ELF-1 (cell line): ENCODE data around the gene CTSF.

Experiments used
- DNase-seq: peaks from one replicate; pipeline ENCODE4 v3.0.0-alpha.2; 2016; ENCODE audit warnings: low read depth, low spot score

The CTSF gene

GRCh38 chr11:66532784-66533183, 35.6 kb downstream of the CTSF start:
- DNase-seq: no peak

GRCh38 chr11:66531841-66532240, 36.6 kb downstream of the CTSF start:
- no peak for DNase-seq

GRCh38 chr11:66530927-66531709, 37.3 kb downstream of the CTSF start:
- no peak for DNase-seq

- DNase-seq: no peak
Observed at GRCh38 chr11:66529655-66530054, 38.8 kb downstream of the CTSF start.

GRCh38 chr11:66529069-66529468, 39.3 kb downstream of the CTSF start:
- no peak for DNase-seq

GRCh38 chr11:66524304-66525040, 43.9 kb downstream of the CTSF start:
- DNase-seq: no peak

- DNase-seq: no peak
Observed at GRCh38 chr11:66523611-66524010, 44.8 kb downstream of the CTSF start.
